GM18502 (cell line): Measurements from ENCODE around the gene RDH11.
A peak's percentile ranks its signal among the peaks of the same experiment; 100 is the strongest.
"Not testable (repeated sequence)": the region's sequence is repeated elsewhere in the genome, so short reads cannot be mapped to it uniquely, and the experiment has no call there.

Experiments
- ATAC-seq: cut with Tn5 transposase; IDR thresholded peaks from one replicate; pipeline ENCODE4 v1.9.1; 2021; ENCODE audit warnings: mild to moderate bottlenecking; ENCODE audit not compliant: unreplicated experiment, poor library complexity

The RDH11 gene

GRCh38 chr14:67695394-67695949, at the start of gene RDH11:
Gene RDH11 (minus strand): TSS chr14:67695764. CDS start chr14:67695703, 61 bp downstream.
- peak; percentile 89 for ATAC-seq

- no peak for ATAC-seq
Measured at GRCh38 chr14:67744046-67744445, 48.5 kb upstream of the RDH11 start.

GRCh38 chr14:67738740-67739504, 43.4 kb upstream of the RDH11 start:
- no peak for ATAC-seq

- no peak for ATAC-seq
Measured at GRCh38 chr14:67736771-67737170, 41.2 kb upstream of the RDH11 start.

- ATAC-seq, result no peak
Measured at GRCh38 chr14:67735336-67736147, 40.0 kb upstream of the RDH11 start.

GRCh38 chr14:67734675-67735074, 39.1 kb upstream of the RDH11 start:
- no peak for ATAC-seq

GRCh38 chr14:67733616-67734015, 38.1 kb upstream of the RDH11 start:
- no peak for ATAC-seq

GRCh38 chr14:67729072-67729885, 33.7 kb upstream of the RDH11 start:
- ATAC-seq, result no peak

- ATAC-seq, result no peak
Measured at GRCh38 chr14:67728258-67728657, 32.7 kb upstream of the RDH11 start.

- no peak for ATAC-seq
Measured at GRCh38 chr14:67727361-67727760, 31.8 kb upstream of the RDH11 start.

GRCh38 chr14:67725171-67725570, 29.6 kb upstream of the RDH11 start:
- ATAC-seq, result no peak

GRCh38 chr14:67722293-67722692, 26.7 kb upstream of the RDH11 start:
- ATAC-seq, result no peak

GRCh38 chr14:67721875-67722274, 26.3 kb upstream of the RDH11 start:
- ATAC-seq, result no peak

- no peak for ATAC-seq
Measured at GRCh38 chr14:67719866-67720265, 24.3 kb upstream of the RDH11 start.

- not testable (repeated sequence) for ATAC-seq
Measured at GRCh38 chr14:67719385-67719784, 23.8 kb upstream of the RDH11 start.

- ATAC-seq, result no peak
Measured at GRCh38 chr14:67718265-67718664, 22.7 kb upstream of the RDH11 start.

GRCh38 chr14:67717048-67717447, 21.5 kb upstream of the RDH11 start:
- no peak for ATAC-seq

GRCh38 chr14:67710209-67710608, 14.6 kb upstream of the RDH11 start:
- no peak for ATAC-seq

- not testable (repeated sequence) for ATAC-seq
Measured at GRCh38 chr14:67709796-67710195, 14.2 kb upstream of the RDH11 start.

GRCh38 chr14:67709346-67709745, 13.8 kb upstream of the RDH11 start:
- ATAC-seq, result not testable (repeated sequence)
